Gastrocnemius medialis (tissue), 4 donors: ENCODE data around the gene SORBS1.

Source experiments
- POLR2A ChIP-seq, 2 donors: fragments of 450-650 bp; IDR thresholded peaks; one replicate each; pipeline ENCODE4 v1.6.1; 2017; ENCODE audit warnings: antibody characterized with exemption in 2 of 2, mild to moderate bottlenecking in 2 of 2, moderate library complexity in 2 of 2
- TF ChIP-seq, protein P1 (sequence below), 5 experiments: fragments of 450-650 bp in 3 of 5; fragments of 200-600 bp in 2 of 5; sonication (generic) in 2 of 5; IDR thresholded peaks in 4 of 5; conservative IDR thresholded peaks in 1 of 5; 1 replicate in 4 of 5; 2 replicates in 1 of 5; pipeline ENCODE4 v1.5.1; 2016 to 2019; ENCODE audit warnings: antibody characterized with exemption in 5 of 5, mild to moderate bottlenecking in 3 of 5, moderate library complexity in 3 of 5

GRCh38 chr10:95303535-95303934 lies 257.6 kb downstream of the SORBS1 start:
- TF ChIP-seq, protein P1, sequence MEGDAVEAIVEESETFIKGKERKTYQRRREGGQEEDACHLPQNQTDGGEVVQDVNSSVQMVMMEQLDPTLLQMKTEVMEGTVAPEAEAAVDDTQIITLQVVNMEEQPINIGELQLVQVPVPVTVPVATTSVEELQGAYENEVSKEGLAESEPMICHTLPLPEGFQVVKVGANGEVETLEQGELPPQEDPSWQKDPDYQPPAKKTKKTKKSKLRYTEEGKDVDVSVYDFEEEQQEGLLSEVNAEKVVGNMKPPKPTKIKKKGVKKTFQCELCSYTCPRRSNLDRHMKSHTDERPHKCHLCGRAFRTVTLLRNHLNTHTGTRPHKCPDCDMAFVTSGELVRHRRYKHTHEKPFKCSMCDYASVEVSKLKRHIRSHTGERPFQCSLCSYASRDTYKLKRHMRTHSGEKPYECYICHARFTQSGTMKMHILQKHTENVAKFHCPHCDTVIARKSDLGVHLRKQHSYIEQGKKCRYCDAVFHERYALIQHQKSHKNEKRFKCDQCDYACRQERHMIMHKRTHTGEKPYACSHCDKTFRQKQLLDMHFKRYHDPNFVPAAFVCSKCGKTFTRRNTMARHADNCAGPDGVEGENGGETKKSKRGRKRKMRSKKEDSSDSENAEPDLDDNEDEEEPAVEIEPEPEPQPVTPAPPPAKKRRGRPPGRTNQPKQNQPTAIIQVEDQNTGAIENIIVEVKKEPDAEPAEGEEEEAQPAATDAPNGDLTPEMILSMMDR (IDR thresholded peaks at IDR 0.05 in 4 of 5, conservative IDR thresholded peaks at IDR 0.05 in 1 of 5): no peak
- TF ChIP-seq POLR2A (IDR thresholded peaks at IDR 0.05): no peak
